Endothelial cell (in vitro differentiated cells): Measurements from ENCODE around the gene RNF215. TPM values are rescaled to one million over a fixed set of nuclear protein-coding genes. Genes with fewer than 3 reads are reported as not detected.

ENCODE experiments used
- DNase-seq: peaks from one replicate; pipeline ENCODE4 v3.0.0; 2021; ENCODE audit warnings: low spot score
- H3K27ac Mint-ChIP-seq: one replicate; pipeline ENCODE4 v1.8.0; 2021; ENCODE audit warnings: mixed read lengths, inconsistent platforms; ENCODE audit not compliant: unreplicated experiment
- H3K27me3 Mint-ChIP-seq: one replicate; pipeline ENCODE4 v1.8.0; 2021; ENCODE audit warnings: mild to moderate bottlenecking, moderate library complexity, mixed read lengths, inconsistent platforms; ENCODE audit not compliant: unreplicated experiment
- H3K36me3 Mint-ChIP-seq: one replicate; pipeline ENCODE4 v1.8.0; 2021; ENCODE audit warnings: mild to moderate bottlenecking, low read depth, mixed read lengths, inconsistent platforms; ENCODE audit not compliant: unreplicated experiment
- H3K4me1 Mint-ChIP-seq: one replicate; pipeline ENCODE4 v1.8.0; 2021; ENCODE audit warnings: mild to moderate bottlenecking, mixed read lengths, inconsistent platforms; ENCODE audit not compliant: unreplicated experiment
- H3K4me3 Mint-ChIP-seq: one replicate; pipeline ENCODE4 v1.8.0; 2021; ENCODE audit warnings: mild to moderate bottlenecking, mixed read lengths, inconsistent platforms; ENCODE audit not compliant: unreplicated experiment
- H3K9me3 Mint-ChIP-seq: one replicate; pipeline ENCODE4 v1.8.0; 2021; ENCODE audit warnings: mixed read lengths, inconsistent platforms; ENCODE audit not compliant: unreplicated experiment
- total RNA-seq: library from RNA; stranded (reverse); fragmentation: NEBNext Ultra II Directional; extraction: Animal tissue kit (Norgen Biotek cat#: 25700); gene quantifications from one replicate; pipeline ENCODE4 v1.2.1, GENCODE V29; 2021; ENCODE audit not compliant: unreplicated experiment
- TF ChIP-seq, protein P1 (sequence below): fragments of 200-600 bp; sonication (generic); IDR thresholded peaks from one replicate; pipeline ENCODE4 v1.5.0; 2021; ENCODE audit warnings: antibody characterized with exemption; ENCODE audit not compliant: unreplicated experiment

RNF215 gene
- total RNA-seq, 1 donor from 2014 or later = 39.1 TPM

DNA sequence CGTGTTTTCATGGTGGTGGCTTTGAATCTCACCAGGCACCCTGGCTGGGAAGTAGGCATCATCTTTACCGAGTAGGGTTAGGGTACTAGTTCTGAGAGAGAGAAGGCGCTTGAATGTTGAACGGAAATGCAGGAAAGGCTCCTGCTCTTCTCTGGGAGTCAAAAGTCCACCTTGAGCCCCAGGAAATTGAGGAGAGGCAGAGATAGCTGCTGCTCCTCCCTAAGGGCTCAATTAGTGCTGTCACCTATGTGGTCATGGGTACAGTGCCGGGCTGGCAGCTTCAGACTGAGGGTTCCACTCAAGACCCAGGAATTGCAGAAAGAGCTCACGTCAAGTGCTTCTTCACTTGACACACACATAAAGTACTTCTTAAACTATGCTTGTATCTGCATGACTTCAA is 28.7 kb downstream of the RNF215 start:
- TF ChIP-seq, protein P1, sequence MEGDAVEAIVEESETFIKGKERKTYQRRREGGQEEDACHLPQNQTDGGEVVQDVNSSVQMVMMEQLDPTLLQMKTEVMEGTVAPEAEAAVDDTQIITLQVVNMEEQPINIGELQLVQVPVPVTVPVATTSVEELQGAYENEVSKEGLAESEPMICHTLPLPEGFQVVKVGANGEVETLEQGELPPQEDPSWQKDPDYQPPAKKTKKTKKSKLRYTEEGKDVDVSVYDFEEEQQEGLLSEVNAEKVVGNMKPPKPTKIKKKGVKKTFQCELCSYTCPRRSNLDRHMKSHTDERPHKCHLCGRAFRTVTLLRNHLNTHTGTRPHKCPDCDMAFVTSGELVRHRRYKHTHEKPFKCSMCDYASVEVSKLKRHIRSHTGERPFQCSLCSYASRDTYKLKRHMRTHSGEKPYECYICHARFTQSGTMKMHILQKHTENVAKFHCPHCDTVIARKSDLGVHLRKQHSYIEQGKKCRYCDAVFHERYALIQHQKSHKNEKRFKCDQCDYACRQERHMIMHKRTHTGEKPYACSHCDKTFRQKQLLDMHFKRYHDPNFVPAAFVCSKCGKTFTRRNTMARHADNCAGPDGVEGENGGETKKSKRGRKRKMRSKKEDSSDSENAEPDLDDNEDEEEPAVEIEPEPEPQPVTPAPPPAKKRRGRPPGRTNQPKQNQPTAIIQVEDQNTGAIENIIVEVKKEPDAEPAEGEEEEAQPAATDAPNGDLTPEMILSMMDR = no peak
- Mint-ChIP-seq H3K4me1 (peaks cover 35% of the 10 kb centered on the region), H3K4me3 (no peak overlapping the region), H3K27me3 (peaks cover 11% of the 10 kb centered on the region), H3K9me3 (no peaks in the 10 kb centered on the region), H3K27ac (no peak overlapping the region), H3K36me3 (peaks cover 14% of the 10 kb centered on the region)
- DNase-seq = no peak

DNA sequence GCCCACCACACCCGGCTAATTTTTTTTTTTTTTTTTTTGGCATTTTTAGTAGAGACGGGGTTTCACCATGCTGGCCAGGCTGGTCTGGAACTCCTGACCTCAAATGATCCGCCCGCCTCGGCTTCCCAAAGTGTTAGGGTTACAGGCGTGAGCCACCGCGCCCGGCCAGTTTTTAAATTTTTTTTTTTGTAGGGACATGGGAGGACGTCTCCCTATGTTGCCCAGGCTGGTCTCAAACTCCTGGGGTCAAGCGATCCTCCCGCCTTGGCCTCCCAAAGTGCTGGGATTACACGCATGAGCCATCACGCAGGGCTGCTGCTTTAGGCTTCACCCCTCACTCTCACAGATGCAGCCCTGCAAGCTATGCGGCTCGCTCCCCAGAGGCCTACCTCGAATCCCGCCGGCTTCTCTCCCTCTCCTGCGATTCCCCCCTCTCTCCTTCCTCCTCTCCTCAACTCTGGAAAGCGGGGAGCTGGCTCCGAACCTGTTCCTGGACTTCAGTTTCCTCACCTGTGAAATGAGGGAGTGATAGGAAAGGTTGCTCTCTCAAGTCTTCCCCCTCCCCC is 29.5 kb downstream of the RNF215 start:
- H3K36me3 Mint-ChIP-seq = peaks cover 16% of the 10 kb centered on the region
- TF ChIP-seq, protein P1 = no peak
- peaks cover 31% of the 10 kb centered on the region for H3K4me1 Mint-ChIP-seq
- no peaks in the 10 kb centered on the region for H3K9me3 Mint-ChIP-seq
- DNase-seq = no peak
- peak overlapping the region; percentile 79 for H3K27ac Mint-ChIP-seq
- peaks cover 11% of the 10 kb centered on the region for H3K27me3 Mint-ChIP-seq
- H3K4me3 Mint-ChIP-seq = peak overlapping the region; percentile 99

- H3K36me3 Mint-ChIP-seq = peaks cover 18% of the 10 kb centered on the region
- no peaks in the 10 kb centered on the region for H3K9me3 Mint-ChIP-seq
- H3K27ac Mint-ChIP-seq = peak overlapping the region; percentile 96
- TF ChIP-seq, protein P1 = no peak
- H3K4me1 Mint-ChIP-seq = peaks cover 26% of the 10 kb centered on the region
- H3K27me3 Mint-ChIP-seq = peaks cover 10% of the 10 kb centered on the region
- peak; percentile 35 for DNase-seq
- peak overlapping the region; percentile 99 for H3K4me3 Mint-ChIP-seq
Observed at GRCh38 chr22:30357236-30357570, 30.0 kb downstream of the RNF215 start.

- Mint-ChIP-seq H3K4me1 (peaks cover 24% of the 10 kb centered on the region), H3K9me3 (no peaks in the 10 kb centered on the region), H3K27me3 (peaks cover 10% of the 10 kb centered on the region)
Observed at GRCh38 chr22:30356449-30357235, 30.6 kb downstream of the RNF215 start, which contains the start of the genes CCDC157 and SF3A1. CCDC157 (plus strand) TSS chr22:30357007; CDS start chr22:30366001, 8,994 bp downstream. SF3A1 (minus strand) TSS chr22:30356894; CDS start chr22:30356792, 102 bp downstream.

More at GRCh38 chr22:30356449-30357235, 30.6 kb downstream of the RNF215 start, which contains the start of the genes CCDC157 and SF3A1:
- H3K27ac Mint-ChIP-seq = peak within 1 kb of the TSS; percentile 96
- H3K4me3 Mint-ChIP-seq = peak within 1 kb of the TSS; percentile 99
- peaks cover 18% of the 10 kb centered on the region for H3K36me3 Mint-ChIP-seq
- peak; percentile 88 for DNase-seq
- TF ChIP-seq, protein P1 = no peak
